ENCODE results near the gene CCNL1.
"Not testable (repeated sequence)": the region's sequence is repeated elsewhere in the genome, so short reads cannot be mapped to it uniquely, and the experiment has no call there.

Gene CCNL1

DNA sequence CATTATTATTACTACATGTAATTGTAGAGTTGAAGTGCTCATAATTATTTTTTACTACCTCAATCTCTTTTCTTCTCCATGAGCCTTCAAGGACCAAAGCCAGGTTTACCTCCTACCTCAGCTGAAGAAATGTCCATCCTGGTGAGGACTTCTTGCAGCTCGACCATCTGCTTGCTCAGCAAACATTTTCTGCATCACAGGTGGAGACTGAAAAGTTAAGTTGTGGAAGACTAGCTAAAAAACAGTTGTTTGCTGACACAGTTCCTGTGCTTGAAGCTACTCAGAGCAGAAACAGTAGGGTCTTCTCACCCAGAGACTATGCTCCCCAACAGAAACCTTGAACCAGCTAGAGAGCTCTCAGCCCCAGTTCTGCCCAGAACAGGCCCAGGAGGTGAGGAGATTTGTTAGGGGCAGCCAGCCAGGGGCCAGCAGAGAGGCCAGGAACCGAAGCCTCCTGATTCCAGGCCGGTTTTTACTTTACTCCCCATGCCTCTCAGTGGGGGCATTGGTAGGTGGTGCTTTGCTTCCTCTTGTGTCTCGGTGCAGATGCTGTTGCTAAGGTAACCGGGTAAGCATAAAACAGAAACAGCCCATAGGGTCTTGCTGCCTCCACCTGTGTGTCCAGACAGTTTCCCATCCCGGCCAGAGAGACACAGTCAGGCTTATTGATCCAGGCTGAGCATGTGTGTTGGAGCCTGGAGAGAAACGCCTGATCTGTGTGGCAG lies 54.9 kb downstream of the CCNL1 start:
- no peak for DNase-seq (ENCODE audit: low read depth, low spot score)

DNA sequence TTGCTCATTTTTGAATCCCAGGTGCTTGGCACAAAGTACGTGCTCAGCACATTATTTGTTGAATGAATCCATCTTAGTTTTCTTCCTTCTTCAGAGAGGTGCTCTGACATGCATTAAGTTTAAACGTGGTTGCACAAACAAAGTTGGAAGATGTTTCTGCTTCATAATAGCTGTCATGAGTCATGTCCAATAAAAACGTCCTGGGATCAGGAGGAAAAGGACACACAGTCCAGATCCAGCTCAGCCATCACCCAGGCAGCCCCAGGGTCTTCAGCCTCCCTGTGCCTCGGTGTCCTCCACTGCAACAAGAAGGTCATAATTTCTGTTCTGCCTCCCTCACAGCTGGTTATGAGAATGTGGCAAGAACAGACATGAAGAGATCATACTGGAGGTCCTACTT lies 55.4 kb downstream of the CCNL1 start:
- no peak for DNase-seq (ENCODE audit: low read depth, low spot score)

DNA sequence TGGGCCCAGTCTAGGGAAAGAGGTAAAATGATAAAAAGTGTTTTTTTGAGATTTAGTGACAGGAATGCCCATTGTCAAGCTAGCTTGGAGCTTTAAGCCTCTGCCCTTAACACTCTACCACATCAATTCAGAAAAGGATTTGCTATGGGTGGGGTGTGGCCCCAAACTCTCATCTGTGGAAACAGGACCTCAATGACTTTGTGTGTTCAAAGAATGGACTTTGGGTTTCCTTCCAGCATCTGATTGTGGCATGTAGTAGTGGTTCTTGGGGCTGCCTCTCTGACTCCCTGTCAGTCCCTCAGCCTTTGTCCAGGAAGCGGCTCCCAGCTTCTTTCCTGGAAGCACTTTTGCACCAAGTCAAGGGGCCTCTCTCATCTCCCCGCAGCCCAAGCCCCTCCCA lies 56.1 kb downstream of the CCNL1 start:
- no peak for DNase-seq (ENCODE audit: low read depth, low spot score)

DNA sequence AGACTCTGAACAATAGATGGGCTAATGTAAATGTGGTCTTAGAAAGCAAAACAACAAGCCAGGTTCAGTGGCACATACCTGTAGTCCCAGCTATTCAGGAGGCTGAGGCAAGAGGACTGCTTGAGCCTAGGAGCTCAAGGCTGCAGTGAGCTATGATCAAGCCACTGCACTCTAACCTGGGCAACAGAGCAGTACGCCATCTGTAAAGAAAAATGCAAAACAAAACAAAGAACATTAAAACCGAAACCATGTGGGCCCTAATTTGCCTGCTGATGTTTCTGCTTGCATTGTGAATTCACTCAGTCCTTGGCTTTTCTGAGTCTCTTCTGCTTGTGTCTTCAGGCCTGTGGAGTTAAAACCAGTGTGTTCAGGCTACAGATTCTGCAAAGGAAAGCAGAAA lies 56.7 kb downstream of the CCNL1 start:
- no peak for DNase-seq (ENCODE audit: low read depth, low spot score)

DNA sequence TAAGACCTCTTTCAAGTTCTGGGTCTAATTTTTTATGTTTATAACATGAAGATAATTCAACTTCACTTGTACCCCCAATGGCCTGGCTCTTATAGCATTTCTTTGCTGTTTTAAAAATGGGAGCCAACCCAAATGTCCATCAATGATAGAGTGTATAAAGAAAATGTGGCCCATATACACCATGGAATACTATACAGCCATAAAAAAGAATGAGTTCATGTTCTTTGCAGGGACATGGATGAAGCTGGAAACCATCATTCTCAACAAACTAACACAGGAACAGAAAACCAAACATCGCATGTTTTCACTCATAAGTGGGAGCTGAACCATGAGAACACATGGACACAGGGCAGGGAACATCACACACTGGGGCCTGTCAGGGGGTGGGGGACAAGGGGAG lies 57.4 kb downstream of the CCNL1 start:
- not testable (repeated sequence) for DNase-seq (ENCODE audit: low read depth, low spot score)

DNA sequence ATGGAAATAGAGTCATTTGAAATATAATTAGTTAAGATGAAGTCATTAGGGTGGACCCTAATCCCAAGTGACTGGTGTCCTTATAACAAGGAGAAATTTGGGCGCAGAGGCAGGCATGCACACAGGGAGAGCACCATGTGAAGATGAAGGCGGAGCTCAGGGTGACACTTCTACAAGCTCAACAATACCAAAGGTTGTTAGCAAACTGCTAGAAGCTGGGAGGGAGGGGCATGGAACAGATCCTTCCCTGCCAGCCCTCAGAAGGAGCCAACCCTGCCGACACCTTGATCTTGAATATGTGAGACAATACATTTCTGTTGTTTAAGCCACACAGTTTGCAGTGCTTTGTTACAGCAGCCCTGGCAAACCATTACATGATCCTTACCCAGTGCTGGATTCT lies 57.8 kb downstream of the CCNL1 start:
- DNase-seq (ENCODE audit: low read depth, low spot score): no peak

DNA sequence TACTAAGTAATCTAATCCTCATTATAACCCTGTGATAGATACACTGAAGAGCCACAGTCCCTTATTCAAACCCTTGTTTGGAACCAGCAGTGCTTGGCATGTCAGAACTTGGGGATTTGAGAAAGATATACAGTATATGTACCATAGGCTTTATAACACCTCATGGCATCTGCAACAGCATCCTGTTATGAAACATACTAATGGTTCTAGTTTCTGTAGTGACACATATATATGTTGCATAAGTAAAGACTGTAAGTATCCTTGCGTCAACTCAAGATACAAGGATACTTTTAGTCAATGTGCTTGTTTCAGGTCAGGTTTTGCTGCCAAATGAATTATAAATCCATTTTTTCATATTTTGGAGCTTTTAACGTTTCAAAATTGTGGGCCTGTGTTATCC lies 58.5 kb downstream of the CCNL1 start:
- DNase-seq (ENCODE audit: low read depth, low spot score): no peak

DNA sequence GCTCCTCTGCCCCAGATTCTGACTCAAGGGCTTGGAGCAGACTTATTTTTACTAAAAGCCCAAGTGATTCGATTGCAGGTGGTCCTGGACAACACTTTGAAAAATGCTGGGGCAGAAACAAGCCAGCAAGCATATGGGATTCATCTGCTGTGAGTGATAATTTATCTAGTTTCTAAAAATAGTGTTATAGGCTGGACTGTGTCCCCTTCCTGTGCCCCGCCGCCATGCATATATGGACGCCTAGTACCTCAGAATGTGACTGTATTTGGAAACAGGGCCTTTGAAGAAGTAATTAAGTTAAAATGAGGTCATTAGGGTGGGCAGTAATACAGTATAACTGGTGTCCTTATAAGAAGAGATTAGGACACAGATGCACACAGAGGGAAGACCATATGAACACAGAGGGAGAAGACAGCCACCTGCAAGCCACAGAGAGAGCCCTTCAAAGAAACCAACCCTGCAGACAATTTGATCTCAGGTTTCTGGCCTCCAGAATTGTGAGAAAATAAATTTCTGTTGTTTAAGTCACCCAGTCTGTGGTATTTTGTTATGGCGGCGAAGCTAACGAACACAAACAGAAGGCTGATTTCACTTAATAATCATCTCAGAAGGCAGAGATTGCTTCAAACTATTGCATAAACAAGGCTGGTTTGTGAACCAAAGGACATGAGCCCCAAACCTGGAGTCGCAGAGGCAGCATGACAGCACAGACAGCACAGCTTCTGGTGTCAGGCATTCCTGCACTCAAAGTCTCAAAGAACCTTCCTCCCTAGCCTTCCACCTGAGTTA lies 59.1 kb downstream of the CCNL1 start:
- no peak for DNase-seq (ENCODE audit: low read depth, low spot score)

DNA sequence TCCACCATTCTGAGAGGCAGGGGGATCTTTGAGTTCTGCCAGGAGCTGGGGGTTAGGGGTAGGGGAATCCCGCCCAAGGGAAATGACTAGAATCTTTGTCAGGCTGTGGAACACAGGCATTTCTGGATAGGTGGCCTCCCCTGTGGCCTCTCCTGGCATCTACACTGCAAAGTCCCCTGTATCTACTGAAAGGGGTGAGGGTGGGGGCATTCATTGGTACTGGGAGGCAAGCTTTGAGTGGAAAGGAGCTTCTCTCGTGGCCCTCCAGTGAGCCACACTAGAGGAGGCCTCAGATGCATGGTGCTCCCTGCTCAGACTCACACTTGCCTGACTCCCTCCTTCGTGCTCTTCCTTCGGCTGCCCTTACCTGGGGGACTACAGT lies 59.9 kb downstream of the CCNL1 start:
- no peak for DNase-seq (ENCODE audit: low read depth, low spot score)

DNA sequence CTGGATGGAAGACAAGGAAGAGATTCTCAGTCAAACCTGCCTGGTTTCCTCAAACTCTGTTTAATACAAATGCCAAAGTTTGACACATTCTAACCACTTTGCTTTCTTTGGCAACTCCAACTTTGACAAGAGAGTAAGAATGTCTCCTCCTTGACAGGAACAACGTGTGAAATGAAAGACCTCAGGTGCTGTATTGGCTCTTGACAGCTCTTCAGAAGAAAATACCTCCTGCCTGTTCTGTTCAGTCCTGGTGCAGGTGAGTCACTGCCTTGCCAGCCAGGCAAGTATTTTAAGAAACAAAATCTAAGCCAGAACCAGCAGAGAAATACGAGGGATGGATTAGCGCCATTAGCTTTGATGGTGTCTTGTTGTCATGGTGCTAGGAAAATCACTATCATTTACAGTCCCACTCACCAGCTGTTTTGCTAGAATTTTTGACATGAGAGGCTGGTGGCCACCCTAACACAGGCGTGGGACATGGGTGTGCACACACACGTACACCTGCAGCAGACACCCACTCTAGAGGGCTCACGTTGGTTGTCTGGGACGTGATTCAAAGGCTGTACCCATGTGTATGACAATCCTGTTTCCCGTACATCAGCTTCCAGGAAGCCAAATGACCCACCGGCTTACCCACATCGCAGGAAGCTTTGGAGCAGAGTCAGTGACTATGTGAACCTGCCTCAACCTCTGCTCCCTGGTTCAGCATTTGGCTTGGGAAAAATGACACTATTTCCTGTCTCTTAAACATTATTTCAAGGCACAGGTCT lies 60.4 kb downstream of the CCNL1 start:
- DNase-seq (ENCODE audit: low read depth, low spot score): no peak

DNA sequence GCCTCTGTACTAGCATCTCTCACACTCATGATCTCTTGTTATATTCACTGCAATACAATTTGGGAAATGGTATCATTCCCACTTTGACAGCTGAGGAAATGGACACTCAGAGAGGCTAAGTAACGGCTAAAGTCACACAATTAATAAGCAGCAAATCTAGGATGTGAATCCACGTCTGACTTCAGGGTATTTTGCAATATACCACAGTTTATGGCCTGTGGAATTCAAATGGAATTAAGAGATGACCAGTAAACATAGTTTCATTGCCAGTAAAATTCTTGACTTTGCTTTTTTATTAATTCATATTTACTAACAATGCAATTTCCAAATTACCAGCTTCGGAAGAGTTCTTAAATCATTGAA lies 61.1 kb downstream of the CCNL1 start:
- DNase-seq (ENCODE audit: low read depth, low spot score): no peak

DNA sequence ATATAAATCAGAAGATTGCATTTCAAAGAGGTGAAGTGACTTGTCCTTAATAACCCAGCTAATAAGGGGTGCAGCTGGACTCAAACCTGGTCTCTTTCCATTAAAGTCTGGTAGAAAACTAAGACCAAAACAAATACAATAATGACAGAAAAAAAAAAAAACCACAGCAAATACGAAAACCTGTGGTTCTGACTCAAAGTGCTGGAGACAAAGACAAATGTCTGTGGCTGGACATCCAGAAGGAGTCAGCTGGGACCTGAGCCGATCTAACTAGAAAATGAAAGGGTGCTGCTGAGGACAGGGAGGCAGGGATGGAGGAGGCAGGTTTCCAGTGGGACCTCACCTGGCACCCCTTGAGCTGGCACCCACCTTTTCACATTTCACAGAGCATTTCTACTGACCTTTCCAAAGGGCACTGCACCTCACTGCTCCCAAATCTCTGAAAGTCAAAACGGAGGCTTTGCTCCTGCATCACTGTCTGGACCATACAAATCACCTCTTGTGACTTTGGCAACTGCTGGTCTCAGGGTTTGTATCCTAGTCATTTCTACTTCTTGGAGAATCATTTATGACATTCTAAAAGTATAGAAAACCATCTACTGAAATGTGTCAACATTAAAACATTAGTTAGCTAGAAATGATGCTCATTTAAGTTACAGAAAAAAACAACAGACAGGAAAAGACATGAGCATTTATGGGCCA lies 61.7 kb downstream of the CCNL1 start:
- DNase-seq (ENCODE audit: low read depth, low spot score): no peak
